H1 (cell line): ENCODE data around the gene MRPS14. TPM values are rescaled to one million over a fixed set of nuclear protein-coding genes. Genes with fewer than 3 reads are reported as not detected.

Experiments
- GABPA ChIP-seq: IDR thresholded peaks from 2 replicates; pipeline ENCODE4 v1.6.1; 2011; ENCODE audit warnings: mild to moderate bottlenecking, low read length, moderate library complexity, borderline replicate concordance; ENCODE audit not compliant: insufficient read depth
- polyA plus RNA-seq, 7 experiments: library from polyadenylated mRNA; depleted of rRNA in 3 of 7; stranded (reverse) in 5 of 7; unstranded in 2 of 7; fragments of >200 nt in 5 of 7; fragments of 200-250 nt in 2 of 7; gene quantifications; 1 replicate in 5 of 7; 2 replicates in 1 of 7; 4 replicates in 1 of 7; pipeline versions ENCODE4 v1.2.1 to v1.2.3, GENCODE V29; 2011 to 2013; ENCODE audit warnings: missing spikeins in 2 of 7, mixed read lengths in 2 of 7
- total RNA-seq: library from RNA; stranded (reverse); fragmentation: NEBNext Ultra II Directional; extraction: Animal tissue kit (Norgen Biotek cat#: 25700); gene quantifications from 2 replicates; pipeline ENCODE4 v1.2.1, GENCODE V29; 2021
- TF ChIP-seq, protein P1 (sequence below): fragments of 300-600 bp; sonication (generic); IDR thresholded peaks from 2 replicates; pipeline ENCODE4 v1.7.1; 2012; ENCODE audit warnings: low read length, moderate library complexity, mild to moderate bottlenecking, inconsistent platforms; ENCODE audit not compliant: insufficient replicate concordance

The MRPS14 gene
- total and polyA plus RNA-seq, 2 of the 8 experiments (the other 6 are each of a cell fraction or from before 2014, with no cell fraction given), result 27.5 to 38.7 TPM

DNA sequence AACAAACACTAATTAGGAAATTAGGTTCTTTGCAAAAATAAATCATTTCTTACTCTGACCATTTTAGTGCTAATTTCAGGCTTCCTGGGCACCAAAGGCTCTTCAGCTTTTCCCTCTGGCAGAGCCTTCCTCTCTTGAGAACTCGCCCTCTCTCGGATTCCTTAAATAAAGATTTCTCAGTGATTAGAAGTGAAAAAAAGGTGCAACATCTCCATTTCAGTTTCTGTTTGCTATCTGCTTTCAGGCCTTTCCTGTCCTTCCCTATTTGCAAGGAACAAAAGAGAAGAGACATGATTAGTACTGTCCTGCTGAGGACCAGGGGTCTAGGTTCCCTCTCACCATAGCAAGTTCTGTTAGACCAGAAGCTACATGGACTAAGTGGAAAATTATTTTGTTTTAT lies 51.3 kb downstream of the MRPS14 start (continued):
- TF ChIP-seq, protein P1, sequence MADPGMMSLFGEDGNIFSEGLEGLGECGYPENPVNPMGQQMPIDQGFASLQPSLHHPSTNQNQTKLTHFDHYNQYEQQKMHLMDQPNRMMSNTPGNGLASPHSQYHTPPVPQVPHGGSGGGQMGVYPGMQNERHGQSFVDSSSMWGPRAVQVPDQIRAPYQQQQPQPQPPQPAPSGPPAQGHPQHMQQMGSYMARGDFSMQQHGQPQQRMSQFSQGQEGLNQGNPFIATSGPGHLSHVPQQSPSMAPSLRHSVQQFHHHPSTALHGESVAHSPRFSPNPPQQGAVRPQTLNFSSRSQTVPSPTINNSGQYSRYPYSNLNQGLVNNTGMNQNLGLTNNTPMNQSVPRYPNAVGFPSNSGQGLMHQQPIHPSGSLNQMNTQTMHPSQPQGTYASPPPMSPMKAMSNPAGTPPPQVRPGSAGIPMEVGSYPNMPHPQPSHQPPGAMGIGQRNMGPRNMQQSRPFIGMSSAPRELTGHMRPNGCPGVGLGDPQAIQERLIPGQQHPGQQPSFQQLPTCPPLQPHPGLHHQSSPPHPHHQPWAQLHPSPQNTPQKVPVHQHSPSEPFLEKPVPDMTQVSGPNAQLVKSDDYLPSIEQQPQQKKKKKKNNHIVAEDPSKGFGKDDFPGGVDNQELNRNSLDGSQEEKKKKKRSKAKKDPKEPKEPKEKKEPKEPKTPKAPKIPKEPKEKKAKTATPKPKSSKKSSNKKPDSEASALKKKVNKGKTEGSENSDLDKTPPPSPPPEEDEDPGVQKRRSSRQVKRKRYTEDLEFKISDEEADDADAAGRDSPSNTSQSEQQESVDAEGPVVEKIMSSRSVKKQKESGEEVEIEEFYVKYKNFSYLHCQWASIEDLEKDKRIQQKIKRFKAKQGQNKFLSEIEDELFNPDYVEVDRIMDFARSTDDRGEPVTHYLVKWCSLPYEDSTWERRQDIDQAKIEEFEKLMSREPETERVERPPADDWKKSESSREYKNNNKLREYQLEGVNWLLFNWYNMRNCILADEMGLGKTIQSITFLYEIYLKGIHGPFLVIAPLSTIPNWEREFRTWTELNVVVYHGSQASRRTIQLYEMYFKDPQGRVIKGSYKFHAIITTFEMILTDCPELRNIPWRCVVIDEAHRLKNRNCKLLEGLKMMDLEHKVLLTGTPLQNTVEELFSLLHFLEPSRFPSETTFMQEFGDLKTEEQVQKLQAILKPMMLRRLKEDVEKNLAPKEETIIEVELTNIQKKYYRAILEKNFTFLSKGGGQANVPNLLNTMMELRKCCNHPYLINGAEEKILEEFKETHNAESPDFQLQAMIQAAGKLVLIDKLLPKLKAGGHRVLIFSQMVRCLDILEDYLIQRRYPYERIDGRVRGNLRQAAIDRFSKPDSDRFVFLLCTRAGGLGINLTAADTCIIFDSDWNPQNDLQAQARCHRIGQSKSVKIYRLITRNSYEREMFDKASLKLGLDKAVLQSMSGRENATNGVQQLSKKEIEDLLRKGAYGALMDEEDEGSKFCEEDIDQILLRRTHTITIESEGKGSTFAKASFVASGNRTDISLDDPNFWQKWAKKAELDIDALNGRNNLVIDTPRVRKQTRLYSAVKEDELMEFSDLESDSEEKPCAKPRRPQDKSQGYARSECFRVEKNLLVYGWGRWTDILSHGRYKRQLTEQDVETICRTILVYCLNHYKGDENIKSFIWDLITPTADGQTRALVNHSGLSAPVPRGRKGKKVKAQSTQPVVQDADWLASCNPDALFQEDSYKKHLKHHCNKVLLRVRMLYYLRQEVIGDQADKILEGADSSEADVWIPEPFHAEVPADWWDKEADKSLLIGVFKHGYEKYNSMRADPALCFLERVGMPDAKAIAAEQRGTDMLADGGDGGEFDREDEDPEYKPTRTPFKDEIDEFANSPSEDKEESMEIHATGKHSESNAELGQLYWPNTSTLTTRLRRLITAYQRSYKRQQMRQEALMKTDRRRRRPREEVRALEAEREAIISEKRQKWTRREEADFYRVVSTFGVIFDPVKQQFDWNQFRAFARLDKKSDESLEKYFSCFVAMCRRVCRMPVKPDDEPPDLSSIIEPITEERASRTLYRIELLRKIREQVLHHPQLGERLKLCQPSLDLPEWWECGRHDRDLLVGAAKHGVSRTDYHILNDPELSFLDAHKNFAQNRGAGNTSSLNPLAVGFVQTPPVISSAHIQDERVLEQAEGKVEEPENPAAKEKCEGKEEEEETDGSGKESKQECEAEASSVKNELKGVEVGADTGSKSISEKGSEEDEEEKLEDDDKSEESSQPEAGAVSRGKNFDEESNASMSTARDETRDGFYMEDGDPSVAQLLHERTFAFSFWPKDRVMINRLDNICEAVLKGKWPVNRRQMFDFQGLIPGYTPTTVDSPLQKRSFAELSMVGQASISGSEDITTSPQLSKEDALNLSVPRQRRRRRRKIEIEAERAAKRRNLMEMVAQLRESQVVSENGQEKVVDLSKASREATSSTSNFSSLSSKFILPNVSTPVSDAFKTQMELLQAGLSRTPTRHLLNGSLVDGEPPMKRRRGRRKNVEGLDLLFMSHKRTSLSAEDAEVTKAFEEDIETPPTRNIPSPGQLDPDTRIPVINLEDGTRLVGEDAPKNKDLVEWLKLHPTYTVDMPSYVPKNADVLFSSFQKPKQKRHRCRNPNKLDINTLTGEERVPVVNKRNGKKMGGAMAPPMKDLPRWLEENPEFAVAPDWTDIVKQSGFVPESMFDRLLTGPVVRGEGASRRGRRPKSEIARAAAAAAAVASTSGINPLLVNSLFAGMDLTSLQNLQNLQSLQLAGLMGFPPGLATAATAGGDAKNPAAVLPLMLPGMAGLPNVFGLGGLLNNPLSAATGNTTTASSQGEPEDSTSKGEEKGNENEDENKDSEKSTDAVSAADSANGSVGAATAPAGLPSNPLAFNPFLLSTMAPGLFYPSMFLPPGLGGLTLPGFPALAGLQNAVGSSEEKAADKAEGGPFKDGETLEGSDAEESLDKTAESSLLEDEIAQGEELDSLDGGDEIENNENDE, result no peak
- TF ChIP-seq GABPA, result no peak
- TF ChIP-seq, all 59 proteins: peak for 0
